ENCODE data around the gene WDPCP.
"Not testable (repeated sequence)": the region's sequence is repeated elsewhere in the genome, so short reads cannot be mapped to it uniquely, and the experiment has no call there.

WDPCP gene

GRCh38 chr2:63576546-63576945, 11.7 kb downstream of the WDPCP start:
- H3K4me1 Mint-ChIP-seq (ENCODE audit: low read depth) = no peaks in the 10 kb centered on the region
- H3K36me3 Mint-ChIP-seq (ENCODE audit: low read depth) = no peaks in the 10 kb centered on the region
- H3K27me3 Mint-ChIP-seq (ENCODE audit: low read depth) = no peaks in the 10 kb centered on the region
- H3K4me3 Mint-ChIP-seq = no peak overlapping the region
- peaks cover 7% of the 10 kb centered on the region for H3K9me3 Mint-ChIP-seq
- H3K27ac Mint-ChIP-seq = no peak overlapping the region

GRCh38 chr2:63573726-63574345, 14.4 kb downstream of the WDPCP start:
- Mint-ChIP-seq H3K9me3 (peaks cover 15% of the 10 kb centered on the region), H3K27ac (peak overlapping the region; percentile 22)
- not testable (repeated sequence) for H3K27me3 Mint-ChIP-seq (ENCODE audit: low read depth); H3K4me3 Mint-ChIP-seq; H3K4me1 Mint-ChIP-seq (ENCODE audit: low read depth); H3K36me3 Mint-ChIP-seq (ENCODE audit: low read depth)

- H3K27me3 Mint-ChIP-seq (ENCODE audit: low read depth); H3K27ac Mint-ChIP-seq; H3K4me3 Mint-ChIP-seq; H3K4me1 Mint-ChIP-seq (ENCODE audit: low read depth); H3K36me3 Mint-ChIP-seq (ENCODE audit: low read depth): not testable (repeated sequence)
- H3K9me3 Mint-ChIP-seq = peaks cover 22% of the 10 kb centered on the region
Measured at GRCh38 chr2:63573026-63573425, 15.3 kb downstream of the WDPCP start.

DNA sequence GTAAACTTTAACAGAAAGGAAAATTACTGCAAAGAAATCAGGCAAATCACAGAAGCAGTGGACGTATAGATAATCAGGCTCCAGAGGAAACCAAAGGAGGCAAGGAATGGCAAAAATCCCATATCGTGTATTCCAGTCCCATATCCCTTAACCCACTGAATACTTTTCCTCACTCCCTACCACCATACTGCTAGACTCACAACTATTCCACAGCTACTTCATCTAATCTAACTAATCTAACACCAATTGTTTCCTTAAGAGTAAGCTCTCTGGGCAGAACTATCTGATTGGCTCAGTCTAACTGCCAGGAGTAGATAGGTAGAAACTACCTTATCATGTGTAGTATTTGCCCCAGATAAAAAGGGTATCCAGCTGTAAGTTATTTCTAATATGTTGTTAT, 16.3 kb downstream of the WDPCP start:
- no peak overlapping the region for H3K4me3 Mint-ChIP-seq
- peaks cover 25% of the 10 kb centered on the region for H3K9me3 Mint-ChIP-seq
- H3K27me3 Mint-ChIP-seq (ENCODE audit: low read depth) = no peaks in the 10 kb centered on the region
- H3K36me3 Mint-ChIP-seq (ENCODE audit: low read depth) = peaks cover 1% of the 10 kb centered on the region
- H3K27ac Mint-ChIP-seq = no peak overlapping the region
- H3K4me1 Mint-ChIP-seq (ENCODE audit: low read depth) = no peaks in the 10 kb centered on the region

- peaks cover 1% of the 10 kb centered on the region for H3K36me3 Mint-ChIP-seq (ENCODE audit: low read depth)
- no peaks in the 10 kb centered on the region for H3K4me1 Mint-ChIP-seq (ENCODE audit: low read depth)
- no peaks in the 10 kb centered on the region for H3K27me3 Mint-ChIP-seq (ENCODE audit: low read depth)
Measured at GRCh38 chr2:63571291-63571690, 17.0 kb downstream of the WDPCP start.

DNA sequence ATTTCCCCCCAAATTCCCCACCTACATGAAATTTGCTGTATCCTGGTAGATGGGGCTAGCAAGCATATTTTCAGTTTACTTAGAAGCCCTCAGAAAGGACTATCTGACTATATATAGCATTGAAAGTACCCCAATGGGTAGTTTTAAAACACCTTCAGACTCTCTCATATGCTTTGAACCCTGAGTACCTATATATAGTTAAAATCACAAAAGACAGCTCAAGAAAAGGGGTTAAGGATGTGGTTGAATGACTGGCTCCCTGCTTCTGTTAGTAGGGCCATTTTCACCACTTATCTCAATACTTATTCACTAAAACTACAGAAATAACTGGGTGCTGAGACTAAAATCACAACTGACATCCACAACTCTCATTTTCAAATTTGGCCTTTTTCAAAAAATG, 18.5 kb downstream of the WDPCP start:
- no peak overlapping the region for H3K27ac Mint-ChIP-seq
- H3K27me3 Mint-ChIP-seq (ENCODE audit: low read depth) = no peaks in the 10 kb centered on the region
- H3K36me3 Mint-ChIP-seq (ENCODE audit: low read depth) = peaks cover 1% of the 10 kb centered on the region
- H3K4me3 Mint-ChIP-seq = no peak overlapping the region
- H3K9me3 Mint-ChIP-seq = peaks cover 34% of the 10 kb centered on the region
- no peaks in the 10 kb centered on the region for H3K4me1 Mint-ChIP-seq (ENCODE audit: low read depth)

More at GRCh38 chr2:63571291-63571690, 17.0 kb downstream of the WDPCP start:
- Mint-ChIP-seq H3K9me3 (peaks cover 27% of the 10 kb centered on the region), H3K4me3 (no peak overlapping the region), H3K27ac (no peak overlapping the region)

- no peak overlapping the region for H3K27ac Mint-ChIP-seq
- H3K4me3 Mint-ChIP-seq = no peak overlapping the region
- no peaks in the 10 kb centered on the region for H3K4me1 Mint-ChIP-seq (ENCODE audit: low read depth)
- no peaks in the 10 kb centered on the region for H3K27me3 Mint-ChIP-seq (ENCODE audit: low read depth)
- peaks cover 2% of the 10 kb centered on the region for H3K36me3 Mint-ChIP-seq (ENCODE audit: low read depth)
- peaks cover 23% of the 10 kb centered on the region for H3K9me3 Mint-ChIP-seq
Measured at GRCh38 chr2:63562751-63563150, 25.5 kb downstream of the WDPCP start.

- H3K27me3 Mint-ChIP-seq (ENCODE audit: low read depth); H3K4me3 Mint-ChIP-seq; H3K36me3 Mint-ChIP-seq (ENCODE audit: low read depth); H3K27ac Mint-ChIP-seq; H3K4me1 Mint-ChIP-seq (ENCODE audit: low read depth): not testable (repeated sequence)
- peaks cover 26% of the 10 kb centered on the region for H3K9me3 Mint-ChIP-seq
Measured at GRCh38 chr2:63558922-63559321, 29.4 kb downstream of the WDPCP start.

- H3K27ac Mint-ChIP-seq; H3K4me1 Mint-ChIP-seq (ENCODE audit: low read depth); H3K27me3 Mint-ChIP-seq (ENCODE audit: low read depth); H3K36me3 Mint-ChIP-seq (ENCODE audit: low read depth); H3K4me3 Mint-ChIP-seq: not testable (repeated sequence)
- peaks cover 26% of the 10 kb centered on the region for H3K9me3 Mint-ChIP-seq
Measured at GRCh38 chr2:63557819-63558218, 30.5 kb downstream of the WDPCP start.

- Mint-ChIP-seq H3K4me3 (no peak overlapping the region), H3K36me3 (ENCODE audit: low read depth) (peaks cover 2% of the 10 kb centered on the region), H3K9me3 (peaks cover 26% of the 10 kb centered on the region), H3K27me3 (ENCODE audit: low read depth) (no peaks in the 10 kb centered on the region), H3K27ac (no peak overlapping the region), H3K4me1 (ENCODE audit: low read depth) (no peaks in the 10 kb centered on the region)
Measured at GRCh38 chr2:63555931-63556330, 32.3 kb downstream of the WDPCP start.

- Mint-ChIP-seq H3K4me3 (no peak overlapping the region), H3K36me3 (ENCODE audit: low read depth) (peaks cover 2% of the 10 kb centered on the region), H3K9me3 (peaks cover 26% of the 10 kb centered on the region), H3K27me3 (ENCODE audit: low read depth) (no peaks in the 10 kb centered on the region), H3K27ac (no peak overlapping the region), H3K4me1 (ENCODE audit: low read depth) (peaks cover 1% of the 10 kb centered on the region)
Measured at GRCh38 chr2:63555299-63555698, 33.0 kb downstream of the WDPCP start.

DNA sequence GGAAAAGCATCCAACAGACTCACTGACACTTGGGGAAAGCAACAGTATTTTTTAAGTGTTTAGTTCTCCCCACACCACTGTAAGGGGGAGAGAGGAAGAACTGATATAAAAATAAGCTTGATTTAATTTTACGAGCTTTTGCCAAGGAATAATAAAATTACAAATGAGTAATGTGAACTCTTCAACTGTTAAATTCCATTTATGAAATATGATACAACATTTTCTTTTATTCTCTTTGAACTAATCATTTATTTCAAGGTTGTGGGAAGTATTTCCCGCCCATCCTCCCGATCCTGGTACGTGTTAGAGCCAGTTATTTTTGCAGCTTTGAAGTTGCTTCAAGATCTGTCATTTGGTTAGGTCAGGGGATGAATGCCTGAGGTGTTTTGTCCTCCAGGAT, 35.2 kb downstream of the WDPCP start:
- no peak overlapping the region for H3K27ac Mint-ChIP-seq

GRCh38 chr2:63545023-63545422, 43.3 kb downstream of the WDPCP start:
- Mint-ChIP-seq H3K4me1 (ENCODE audit: low read depth) (no peaks in the 10 kb centered on the region), H3K27me3 (ENCODE audit: low read depth) (no peaks in the 10 kb centered on the region)

More for the DNA sequence above, 35.2 kb downstream of the WDPCP start:
- Mint-ChIP-seq H3K4me1 (ENCODE audit: low read depth) (peaks cover 1% of the 10 kb centered on the region), H3K4me3 (no peak overlapping the region), H3K27me3 (ENCODE audit: low read depth) (no peaks in the 10 kb centered on the region), H3K36me3 (ENCODE audit: low read depth) (peaks cover 2% of the 10 kb centered on the region), H3K9me3 (peaks cover 14% of the 10 kb centered on the region)

GRCh38 chr2:63544017-63544627, 44.2 kb downstream of the WDPCP start:
- no peaks in the 10 kb centered on the region for H3K4me1 Mint-ChIP-seq (ENCODE audit: low read depth)
- H3K27ac Mint-ChIP-seq = no peak overlapping the region

More at GRCh38 chr2:63545023-63545422, 43.3 kb downstream of the WDPCP start:
- no peak overlapping the region for H3K27ac Mint-ChIP-seq
- H3K36me3 Mint-ChIP-seq (ENCODE audit: low read depth) = no peaks in the 10 kb centered on the region
- no peaks in the 10 kb centered on the region for H3K9me3 Mint-ChIP-seq
- H3K4me3 Mint-ChIP-seq = no peak overlapping the region

GRCh38 chr2:63539416-63540162, 48.7 kb downstream of the WDPCP start:
- H3K36me3 Mint-ChIP-seq (ENCODE audit: low read depth) = no peaks in the 10 kb centered on the region
- no peaks in the 10 kb centered on the region for H3K4me1 Mint-ChIP-seq (ENCODE audit: low read depth)
- H3K4me3 Mint-ChIP-seq = no peak overlapping the region
- no peak overlapping the region for H3K27ac Mint-ChIP-seq
- no peaks in the 10 kb centered on the region for H3K27me3 Mint-ChIP-seq (ENCODE audit: low read depth)
- peaks cover 5% of the 10 kb centered on the region for H3K9me3 Mint-ChIP-seq

More at GRCh38 chr2:63544017-63544627, 44.2 kb downstream of the WDPCP start:
- H3K9me3 Mint-ChIP-seq = no peaks in the 10 kb centered on the region
- no peaks in the 10 kb centered on the region for H3K27me3 Mint-ChIP-seq (ENCODE audit: low read depth)
- no peaks in the 10 kb centered on the region for H3K36me3 Mint-ChIP-seq (ENCODE audit: low read depth)
- H3K4me3 Mint-ChIP-seq = no peak overlapping the region

All from T-helper 1 cell treated with Interleukin-12 subunit alpha and Interleukin-12 subunit beta and Interleukin-4 antibody, amounts not matched to agents 30 μg/mL and 1 μg/mL, for 36 hours (primary cell).